Type B pancreatic cell (in vitro differentiated cells): ENCODE data around the gene GRAMD4. TPM values are rescaled to one million over a fixed set of nuclear protein-coding genes. Genes with fewer than 3 reads are reported as not detected.
"Not testable (repeated sequence)": the region's sequence is repeated elsewhere in the genome, so short reads cannot be mapped to it uniquely, and the experiment has no call there.

Source experiments
- DNase-seq: peaks from one replicate; pipeline ENCODE4 v3.0.0; 2021; ENCODE audit warnings: mixed read lengths; ENCODE audit not compliant: unreplicated experiment; ENCODE audit errors: extremely low spot score
- H3K27ac Mint-ChIP-seq: 2 replicates; pipeline ENCODE4 v1.8.0; 2021; ENCODE audit warnings: mild to moderate bottlenecking, mixed read lengths
- H3K27me3 Mint-ChIP-seq: 2 replicates; pipeline ENCODE4 v1.8.0; 2021; ENCODE audit warnings: mixed read lengths
- H3K36me3 Mint-ChIP-seq: 2 replicates; pipeline ENCODE4 v1.8.0; 2021; ENCODE audit warnings: mixed read lengths
- H3K4me1 Mint-ChIP-seq: one replicate; pipeline ENCODE4 v1.8.0; 2021; ENCODE audit warnings: mixed read lengths; ENCODE audit not compliant: unreplicated experiment
- H3K4me3 Mint-ChIP-seq: 2 replicates; pipeline ENCODE4 v1.8.0; 2021; ENCODE audit warnings: mild to moderate bottlenecking, mixed read lengths
- H3K9me3 Mint-ChIP-seq: 2 replicates; pipeline ENCODE4 v1.8.0; 2021; ENCODE audit warnings: mixed read lengths
- total RNA-seq: library from RNA; stranded (reverse); gene quantifications from 2 replicates; pipeline ENCODE4 v1.2.1, GENCODE V29; 2021; ENCODE audit warnings: low replicate concordance
- TF ChIP-seq, protein P1 (sequence below): fragments of 200-600 bp; sonication (generic); conservative IDR thresholded peaks from 2 replicates; pipeline ENCODE4 v1.5.0; 2021; ENCODE audit warnings: antibody characterized with exemption, mild to moderate bottlenecking

GRAMD4 gene
- total RNA-seq, 1 donor from 2014 or later = 56.4 TPM

DNA sequence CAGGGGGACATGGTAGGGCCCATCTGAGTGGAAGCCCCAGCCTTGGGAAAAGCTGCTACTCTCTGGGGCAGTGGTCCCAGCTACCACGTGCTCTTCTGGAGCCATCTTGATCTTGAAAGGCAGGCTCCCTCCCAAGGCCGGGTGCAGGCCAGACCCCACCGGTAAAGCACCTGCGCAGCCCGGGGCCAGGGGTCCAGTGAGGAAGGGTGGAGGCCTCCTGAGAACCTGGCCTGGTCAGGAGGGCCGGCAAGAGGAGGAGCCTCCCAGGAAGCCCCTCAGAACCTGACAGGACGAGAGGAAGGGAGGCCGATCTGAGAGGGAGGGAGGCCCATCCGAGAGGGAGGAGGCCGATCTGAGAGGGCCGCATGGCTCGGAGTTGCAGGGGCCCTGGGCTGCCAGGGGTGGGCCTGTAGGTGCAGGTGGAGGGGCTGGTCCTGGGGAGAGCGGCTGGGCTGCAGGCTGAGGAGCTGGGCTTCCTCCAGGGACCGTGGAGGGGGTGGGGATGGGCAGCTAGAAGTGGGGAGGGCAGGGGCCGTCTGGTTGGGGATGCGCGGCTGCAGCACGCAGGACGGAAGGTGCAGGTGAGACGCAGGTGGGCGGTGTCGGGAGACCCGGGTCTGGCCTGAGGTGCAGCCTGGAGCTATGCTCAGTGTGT, 529 bp downstream of the GRAMD4 start:
- Mint-ChIP-seq H3K9me3 (no peaks in the 10 kb centered on the region), H3K27ac (no peak overlapping the region), H3K4me3 (no peak overlapping the region), H3K36me3 (no peaks in the 10 kb centered on the region), H3K27me3 (no peaks in the 10 kb centered on the region), H3K4me1 (peaks cover 8% of the 10 kb centered on the region)
- DNase-seq = no peak
- TF ChIP-seq, protein P1, sequence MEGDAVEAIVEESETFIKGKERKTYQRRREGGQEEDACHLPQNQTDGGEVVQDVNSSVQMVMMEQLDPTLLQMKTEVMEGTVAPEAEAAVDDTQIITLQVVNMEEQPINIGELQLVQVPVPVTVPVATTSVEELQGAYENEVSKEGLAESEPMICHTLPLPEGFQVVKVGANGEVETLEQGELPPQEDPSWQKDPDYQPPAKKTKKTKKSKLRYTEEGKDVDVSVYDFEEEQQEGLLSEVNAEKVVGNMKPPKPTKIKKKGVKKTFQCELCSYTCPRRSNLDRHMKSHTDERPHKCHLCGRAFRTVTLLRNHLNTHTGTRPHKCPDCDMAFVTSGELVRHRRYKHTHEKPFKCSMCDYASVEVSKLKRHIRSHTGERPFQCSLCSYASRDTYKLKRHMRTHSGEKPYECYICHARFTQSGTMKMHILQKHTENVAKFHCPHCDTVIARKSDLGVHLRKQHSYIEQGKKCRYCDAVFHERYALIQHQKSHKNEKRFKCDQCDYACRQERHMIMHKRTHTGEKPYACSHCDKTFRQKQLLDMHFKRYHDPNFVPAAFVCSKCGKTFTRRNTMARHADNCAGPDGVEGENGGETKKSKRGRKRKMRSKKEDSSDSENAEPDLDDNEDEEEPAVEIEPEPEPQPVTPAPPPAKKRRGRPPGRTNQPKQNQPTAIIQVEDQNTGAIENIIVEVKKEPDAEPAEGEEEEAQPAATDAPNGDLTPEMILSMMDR = no peak

DNA sequence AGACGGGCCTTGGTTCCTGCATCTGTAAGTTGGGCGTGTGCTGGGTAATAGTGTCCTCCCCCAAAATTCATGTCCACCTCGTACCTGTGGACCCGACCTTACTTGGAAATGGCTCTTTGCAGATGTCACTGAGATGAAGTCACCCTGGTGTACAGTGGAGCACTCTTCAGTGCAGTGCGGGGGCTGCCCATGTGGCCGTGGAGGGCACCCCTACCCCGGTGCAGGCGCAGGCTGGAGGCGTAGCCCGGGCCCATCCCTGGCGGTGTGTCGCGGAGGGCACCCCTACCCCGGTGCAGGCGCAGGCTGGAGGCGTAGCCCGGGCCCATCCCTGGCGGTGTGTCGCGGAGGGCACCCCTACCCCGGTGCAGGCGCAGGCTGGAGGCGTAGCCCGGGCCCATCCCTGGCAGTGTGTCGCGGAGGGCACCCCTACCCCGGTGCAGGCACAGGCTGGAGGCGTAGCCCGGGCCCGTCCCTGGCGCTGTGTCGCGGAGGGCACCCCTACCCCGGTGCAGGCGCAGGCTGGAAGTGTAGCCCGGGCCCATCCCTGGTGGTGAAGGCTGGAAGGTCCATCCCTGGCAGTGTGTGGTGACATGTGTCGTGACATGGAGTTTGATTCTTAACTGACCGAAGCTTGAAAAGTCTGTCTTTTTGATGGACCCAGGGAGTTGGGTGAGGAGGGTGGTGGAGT, 1.2 kb downstream of the GRAMD4 start:
- not testable (repeated sequence) for H3K9me3 Mint-ChIP-seq, H3K36me3 Mint-ChIP-seq, H3K27ac Mint-ChIP-seq, DNase-seq, H3K4me3 Mint-ChIP-seq, H3K4me1 Mint-ChIP-seq, H3K27me3 Mint-ChIP-seq

DNA sequence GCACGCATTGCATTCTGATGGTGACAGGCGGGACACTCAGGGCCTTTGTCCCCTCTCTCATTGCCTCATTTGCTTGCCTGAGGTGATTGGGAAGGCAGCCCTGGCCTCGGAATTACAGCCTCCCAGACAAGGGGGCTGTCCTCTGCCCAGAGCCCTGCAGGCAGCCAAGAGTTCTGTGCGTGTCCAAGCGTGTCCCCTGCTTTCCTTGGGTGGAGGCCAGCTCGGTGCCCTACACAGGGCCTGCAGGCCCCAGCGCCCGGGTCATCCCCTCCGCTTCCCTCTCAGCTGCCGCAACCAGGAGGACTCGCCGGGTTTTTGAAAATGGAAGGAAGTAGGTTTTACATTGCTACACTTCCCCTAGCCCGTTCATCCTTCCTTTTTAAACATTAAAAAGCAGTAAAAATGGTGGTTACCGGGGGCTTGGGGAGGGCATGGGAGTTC, 1.9 kb downstream of the GRAMD4 start:
- Mint-ChIP-seq H3K4me3 (no peak overlapping the region), H3K9me3 (no peaks in the 10 kb centered on the region), H3K36me3 (no peaks in the 10 kb centered on the region), H3K27me3 (no peaks in the 10 kb centered on the region), H3K4me1 (peaks cover 8% of the 10 kb centered on the region), H3K27ac (no peak overlapping the region)
- DNase-seq = no peak
- TF ChIP-seq, protein P1 = no peak

DNA sequence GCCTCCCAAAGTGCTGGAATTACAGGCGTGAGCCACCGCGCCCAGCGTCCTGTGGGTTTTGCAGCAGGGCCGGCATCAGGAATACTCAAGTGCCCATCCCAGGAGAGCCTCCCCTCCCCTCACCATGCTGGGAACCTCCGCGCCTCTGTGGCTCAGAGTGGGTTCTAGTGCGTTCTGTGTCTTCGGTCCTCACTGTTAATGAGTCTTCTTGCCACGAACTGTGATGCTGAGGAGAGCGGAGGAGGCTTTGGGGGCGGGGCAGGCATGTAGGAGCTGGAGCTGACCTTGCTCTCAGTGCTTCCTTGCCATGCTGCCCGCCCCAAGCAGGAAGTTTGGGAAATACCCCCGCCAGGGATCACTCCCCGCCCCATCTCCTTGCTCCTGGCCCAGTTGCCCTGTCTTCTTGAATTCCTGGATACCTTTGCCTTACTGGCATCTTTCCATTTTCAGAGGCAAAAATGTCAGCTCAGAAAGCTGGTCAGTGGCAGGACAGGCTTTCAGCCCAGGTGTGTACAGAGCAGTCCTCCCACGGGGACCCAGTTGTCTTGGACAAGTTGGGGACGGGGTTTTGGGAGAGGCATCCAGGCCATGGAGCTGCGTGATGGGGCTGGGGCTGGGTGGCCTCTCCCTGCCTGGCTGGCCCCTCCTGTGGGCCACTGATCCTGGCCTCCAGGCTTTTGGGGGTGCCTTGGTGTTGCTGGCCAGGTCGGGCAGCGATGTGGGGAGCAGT, 5.1 kb downstream of the GRAMD4 start:
- no peak for DNase-seq
- H3K36me3 Mint-ChIP-seq = no peaks in the 10 kb centered on the region
- no peak overlapping the region for H3K27ac Mint-ChIP-seq
- no peaks in the 10 kb centered on the region for H3K9me3 Mint-ChIP-seq
- no peaks in the 10 kb centered on the region for H3K27me3 Mint-ChIP-seq
- TF ChIP-seq, protein P1 = no peak
- peaks cover under 1% of the 10 kb centered on the region for H3K4me1 Mint-ChIP-seq
- no peak overlapping the region for H3K4me3 Mint-ChIP-seq

DNA sequence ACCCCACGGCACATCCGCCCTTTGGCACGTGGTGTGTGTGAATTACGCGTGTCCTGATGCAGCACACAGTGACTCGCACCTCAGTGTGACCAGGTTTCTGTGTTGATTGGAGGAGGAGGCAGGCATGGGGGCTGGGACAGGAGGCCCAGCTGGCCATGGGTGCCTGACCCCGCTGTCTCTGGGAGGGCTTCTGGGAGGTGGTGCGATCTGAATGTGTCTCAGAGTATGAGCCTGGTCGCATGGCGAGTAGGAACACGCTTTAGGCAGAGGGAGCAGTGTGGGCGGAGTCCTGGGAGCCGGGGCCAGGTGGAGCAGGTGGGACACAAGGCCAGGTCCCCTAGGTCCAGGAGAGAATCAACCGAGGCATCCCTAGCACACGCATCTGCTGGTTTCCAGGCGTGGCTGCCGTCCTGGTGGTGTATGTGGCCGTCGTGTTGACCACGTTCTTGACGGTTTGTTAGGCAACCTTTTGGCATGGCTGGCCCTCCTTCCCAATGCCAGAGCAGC, 5.7 kb downstream of the GRAMD4 start:
- Mint-ChIP-seq H3K9me3 (no peaks in the 10 kb centered on the region), H3K4me1 (no peaks in the 10 kb centered on the region), H3K27ac (no peak overlapping the region), H3K27me3 (no peaks in the 10 kb centered on the region), H3K36me3 (no peaks in the 10 kb centered on the region), H3K4me3 (no peak overlapping the region)
- DNase-seq = no peak
- TF ChIP-seq, protein P1 = no peak

DNA sequence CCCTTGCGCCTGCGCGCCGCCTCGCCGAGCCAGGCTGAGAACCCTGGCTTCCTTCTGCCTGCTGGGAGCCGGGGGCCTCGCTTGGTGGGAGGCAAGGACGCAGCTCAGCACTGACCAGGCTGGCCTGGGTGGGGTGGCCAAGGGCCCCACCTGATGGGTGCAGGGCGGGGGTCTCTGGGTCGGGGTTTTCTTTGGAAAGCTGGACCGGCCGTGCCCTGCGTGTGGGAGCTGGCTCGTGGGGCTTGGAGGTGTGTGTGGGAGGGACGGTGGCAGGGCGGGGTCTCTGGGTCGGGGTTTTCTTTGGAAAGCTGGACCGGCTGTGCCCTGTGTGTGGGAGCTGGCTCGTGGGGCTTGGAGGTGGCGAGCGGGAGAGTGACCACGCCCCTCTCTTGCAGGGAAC, 6.2 kb downstream of the GRAMD4 start:
- Mint-ChIP-seq H3K9me3 (no peaks in the 10 kb centered on the region), H3K27me3 (no peaks in the 10 kb centered on the region), H3K27ac (no peak overlapping the region), H3K4me3 (no peak overlapping the region), H3K36me3 (no peaks in the 10 kb centered on the region), H3K4me1 (no peaks in the 10 kb centered on the region)
- DNase-seq = no peak
- TF ChIP-seq, protein P1 = no peak
